Skeletal muscle cell (primary cell): ENCODE data around the gene SEMA3C.
A peak's percentile ranks its signal among the peaks of the same experiment; 100 is the strongest.

ENCODE experiments used
- DNase-seq: peaks from one replicate; pipeline ENCODE4 v3.0.0-alpha.2; 2010; ENCODE audit warnings: low read depth
- H3K4me3 ChIP-seq: 2 replicates; pipeline ENCODE4 v1.5.1; 2011; ENCODE audit warnings: low read depth, mild to moderate bottlenecking, control low read depth, low read length, moderate library complexity

The SEMA3C gene

GRCh38 chr7:80918909-80919721 lies at the start of gene SEMA3C:
SEMA3C (minus strand) TSS chr7:80919051; CDS start chr7:80916781, 2,270 bp downstream.
- DNase-seq: peak; percentile 89
- peak within 1 kb of the TSS; percentile 92 for H3K4me3 ChIP-seq

DNA sequence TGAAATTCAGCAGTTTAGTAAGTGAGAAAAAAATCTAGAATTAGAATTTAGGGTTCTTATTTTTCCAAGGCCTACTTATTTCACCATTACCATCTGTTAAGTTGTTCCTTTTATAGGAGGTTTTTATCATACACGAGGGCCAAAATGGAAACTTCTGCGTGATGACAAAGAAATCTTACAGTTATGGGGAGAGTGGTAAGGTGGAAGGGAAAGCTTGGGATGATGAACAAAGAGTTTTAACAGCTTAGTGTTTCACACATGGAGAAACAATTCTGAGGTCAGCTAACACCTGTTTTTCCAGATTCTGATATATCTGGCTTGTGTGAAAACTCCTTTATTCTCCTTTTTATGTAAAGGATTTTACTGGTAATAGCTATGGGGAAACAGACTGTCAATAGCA lies 49.8 kb upstream of the SEMA3C start:
- no peak for DNase-seq
- H3K4me3 ChIP-seq: no peak overlapping the region

DNA sequence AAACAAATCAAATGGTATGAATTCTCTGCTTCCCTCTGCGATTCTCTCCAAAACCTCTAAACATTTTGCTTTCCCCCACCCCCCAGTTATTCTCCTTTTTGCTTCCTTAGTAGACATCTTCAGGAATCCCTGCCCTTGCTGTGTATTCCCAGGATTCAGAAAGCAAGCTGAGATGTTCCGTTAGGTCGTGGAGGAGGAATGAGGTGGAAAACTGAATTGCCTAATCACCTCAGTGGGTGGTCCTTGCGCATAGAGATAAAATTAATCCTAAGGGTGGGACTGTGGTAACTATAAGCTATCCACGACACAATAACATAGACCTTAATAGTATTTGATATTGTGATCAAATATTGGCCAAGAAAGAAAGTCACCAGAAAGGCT lies 49.1 kb upstream of the SEMA3C start:
- no peak for DNase-seq
- no peak overlapping the region for H3K4me3 ChIP-seq

DNA sequence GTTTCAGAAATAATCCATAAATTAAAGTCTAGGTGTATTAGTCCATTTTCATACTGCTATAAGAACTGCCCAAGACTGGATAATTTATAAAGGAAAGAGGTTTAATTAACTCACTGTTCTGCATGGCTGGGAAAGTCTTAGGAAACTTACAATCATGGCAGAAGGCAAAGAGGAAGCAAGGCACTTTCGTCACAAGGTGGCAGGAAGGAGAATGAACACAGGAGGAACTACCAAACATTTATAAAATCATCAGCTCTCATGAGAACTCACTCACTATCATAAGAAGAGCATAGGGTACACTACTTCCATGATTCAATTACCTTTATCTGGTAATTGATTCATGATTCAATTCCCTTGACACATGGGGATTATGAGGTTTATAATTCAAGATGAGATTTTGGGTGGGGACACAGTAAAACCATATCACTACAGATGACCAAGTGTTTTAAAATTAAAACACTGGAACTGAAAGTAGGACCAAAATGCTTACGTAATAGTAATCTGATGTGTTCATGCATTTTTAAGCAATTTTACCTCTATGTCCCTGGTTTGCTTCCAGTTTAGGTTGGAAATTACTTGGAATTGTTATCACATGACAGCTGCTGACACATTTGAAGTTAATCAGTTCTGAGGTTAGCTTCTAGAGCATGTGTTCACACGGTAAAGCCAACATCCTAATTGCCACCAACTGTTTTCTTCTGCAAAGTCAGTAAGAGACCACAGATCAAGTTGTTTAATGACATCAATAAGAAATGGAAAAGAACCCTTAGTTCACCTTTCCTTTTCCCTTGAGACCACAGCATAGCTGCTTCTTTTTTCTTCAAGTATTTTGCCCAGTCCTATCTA lies 48.4 kb upstream of the SEMA3C start:
- no peak for DNase-seq
- no peak overlapping the region for H3K4me3 ChIP-seq

DNA sequence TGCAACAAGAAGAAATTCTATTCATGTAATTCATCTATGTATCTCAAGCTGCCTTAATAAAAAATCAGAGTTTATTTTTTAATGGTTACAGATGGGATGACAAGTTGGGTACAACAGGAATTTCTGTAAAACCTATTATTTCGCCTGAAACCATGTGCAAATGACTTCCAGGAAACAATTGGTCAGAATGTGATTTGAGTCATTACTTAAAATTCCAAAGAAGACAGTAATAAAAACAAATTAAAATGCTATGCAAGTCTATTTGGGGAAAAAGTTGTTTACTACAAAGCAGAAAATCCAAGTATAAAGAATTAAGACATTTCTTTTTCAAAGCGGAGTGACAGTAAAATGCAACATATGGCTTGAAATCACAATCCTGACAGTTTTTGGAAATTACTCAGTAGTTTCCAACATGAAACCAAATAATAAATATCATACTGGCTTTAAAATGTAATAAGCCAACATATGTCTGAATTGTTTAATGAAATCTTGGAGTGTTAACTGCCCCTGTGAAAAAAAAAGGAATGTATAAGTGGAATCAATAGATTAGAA lies 41.5 kb upstream of the SEMA3C start:
- DNase-seq: no peak
- no peak overlapping the region for H3K4me3 ChIP-seq

- no peak overlapping the region for H3K4me3 ChIP-seq
- DNase-seq: no peak
Measured at GRCh38 chr7:80957226-80957777, 38.5 kb upstream of the SEMA3C start.

DNA sequence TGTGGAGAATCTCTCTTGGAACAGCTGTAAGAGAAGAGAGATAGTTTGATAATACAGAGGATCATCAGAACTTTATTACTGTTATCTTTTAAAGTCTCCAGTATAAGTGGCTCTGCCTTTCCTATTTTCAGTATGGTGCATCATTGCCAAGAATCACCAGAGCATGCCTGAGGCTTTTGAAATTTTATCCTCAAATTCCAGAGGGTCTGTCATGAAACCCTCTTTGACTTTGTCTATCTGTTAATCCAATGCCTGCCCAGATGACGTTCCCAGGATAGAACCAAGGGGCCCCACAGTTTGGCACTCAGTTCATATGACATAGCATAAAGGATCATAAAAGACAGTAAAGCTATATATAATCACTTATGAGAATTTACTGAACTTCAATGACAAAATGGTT lies 35.3 kb upstream of the SEMA3C start:
- no peak for DNase-seq

DNA sequence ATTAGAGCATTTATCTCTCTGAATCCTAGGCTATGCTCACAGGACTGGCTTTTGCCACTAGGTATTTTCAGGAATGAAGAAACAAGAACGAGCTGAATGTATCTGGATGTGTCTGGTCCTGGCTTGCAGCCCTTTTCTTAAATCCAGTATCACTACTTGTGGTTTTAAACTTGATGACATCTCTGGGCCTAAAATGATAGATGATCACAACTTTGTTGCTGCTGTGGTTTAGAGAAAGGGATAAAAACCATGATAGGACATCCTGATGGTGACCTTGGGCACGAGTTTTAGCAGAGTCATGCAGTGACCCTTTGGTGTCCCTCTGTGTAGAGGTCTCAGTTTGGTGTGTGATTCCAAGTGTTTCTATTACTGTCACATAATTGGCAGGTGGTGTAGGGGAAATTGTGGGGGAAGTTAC lies 31.7 kb upstream of the SEMA3C start:
- peak; percentile 32 for DNase-seq
- no peak overlapping the region for H3K4me3 ChIP-seq

More for the DNA sequence above, 35.3 kb upstream of the SEMA3C start:
- no peak overlapping the region for H3K4me3 ChIP-seq

- H3K4me3 ChIP-seq: no peak overlapping the region
Measured at GRCh38 chr7:80949449-80949848, 30.6 kb upstream of the SEMA3C start.

GRCh38 chr7:80946858-80947257 lies 28.0 kb upstream of the SEMA3C start:
- DNase-seq: no peak
- H3K4me3 ChIP-seq: no peak overlapping the region

More at GRCh38 chr7:80949449-80949848, 30.6 kb upstream of the SEMA3C start:
- DNase-seq: no peak

GRCh38 chr7:80945976-80946375 lies 27.1 kb upstream of the SEMA3C start:
- H3K4me3 ChIP-seq: no peak overlapping the region
- DNase-seq: no peak

DNA sequence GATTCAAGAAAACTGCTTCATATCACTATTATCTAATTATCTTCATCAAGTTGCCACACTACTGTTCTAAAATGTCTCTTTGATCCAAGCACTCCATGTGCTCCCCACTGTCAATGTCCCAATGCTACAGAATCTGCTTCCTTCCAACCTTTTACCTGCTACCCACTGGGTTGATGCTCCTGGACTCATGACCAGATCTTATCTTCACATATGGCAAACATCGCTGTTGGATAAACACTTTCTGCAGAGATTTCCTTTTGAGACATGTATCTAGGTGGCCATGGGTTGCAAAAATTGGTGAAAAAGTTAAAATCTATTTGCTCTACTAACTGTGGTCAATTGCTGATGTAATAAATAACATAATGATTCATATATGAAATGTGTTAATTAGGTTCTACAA lies 24.5 kb upstream of the SEMA3C start:
- DNase-seq: no peak
- no peak overlapping the region for H3K4me3 ChIP-seq

DNA sequence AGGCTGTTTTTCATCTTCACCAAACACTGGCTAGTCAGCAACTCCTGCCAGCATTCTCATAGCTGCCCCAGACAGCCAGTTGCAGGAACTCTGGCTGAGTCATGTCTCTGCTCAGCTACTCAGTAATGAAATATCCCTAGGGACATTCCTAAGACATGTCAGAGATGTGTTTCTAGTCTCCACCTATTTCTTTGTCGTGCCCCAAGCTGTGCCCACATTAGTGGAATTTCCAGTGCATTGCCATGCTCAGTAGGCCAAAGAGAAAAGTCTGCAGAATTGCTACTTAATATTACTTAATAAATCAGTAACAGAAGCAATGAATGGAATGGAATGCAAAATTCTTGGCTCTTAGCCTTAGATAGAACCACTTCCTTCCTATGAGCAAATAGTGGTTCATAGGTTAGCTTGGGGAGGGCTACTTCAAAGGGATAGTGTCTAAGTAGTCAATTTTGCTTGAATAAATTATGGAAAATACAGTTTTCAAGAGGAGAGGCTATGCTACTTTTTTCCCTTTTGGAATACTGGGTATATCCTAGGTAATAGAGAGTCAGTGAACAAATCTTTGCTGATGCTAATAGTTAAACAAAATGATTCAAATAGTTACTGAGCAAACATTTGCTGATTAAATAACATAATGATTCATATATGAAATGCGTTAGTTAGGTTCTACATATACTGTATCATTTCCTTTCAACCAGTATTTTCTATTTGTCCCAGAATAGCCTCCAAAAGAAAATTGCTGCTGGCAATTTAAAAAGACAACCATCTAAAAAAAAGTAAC lies 23.6 kb upstream of the SEMA3C start:
- H3K4me3 ChIP-seq: no peak overlapping the region
- peak; percentile 98 for DNase-seq

- no peak overlapping the region for H3K4me3 ChIP-seq
- peak; percentile 80 for DNase-seq
Measured at GRCh38 chr7:80941208-80941758, 22.4 kb upstream of the SEMA3C start.

- H3K4me3 ChIP-seq: no peak overlapping the region
- no peak for DNase-seq
Measured at GRCh38 chr7:80940539-80941207, 21.8 kb upstream of the SEMA3C start.

- DNase-seq: no peak
- H3K4me3 ChIP-seq: no peak overlapping the region
Measured at GRCh38 chr7:80937336-80937735, 18.5 kb upstream of the SEMA3C start.

GRCh38 chr7:80935991-80936780 lies 17.3 kb upstream of the SEMA3C start:
- H3K4me3 ChIP-seq: no peak overlapping the region
- DNase-seq: no peak

GRCh38 chr7:80934321-80934720 lies 15.5 kb upstream of the SEMA3C start:
- no peak for DNase-seq
- H3K4me3 ChIP-seq: no peak overlapping the region
